Kidney capillary endothelial cell (primary cell): ENCODE measurements around the gene ARMC9.
A peak's percentile ranks its signal among the peaks of the same experiment; 100 is the strongest.
"Not testable (repeated sequence)": the region's sequence is repeated elsewhere in the genome, so short reads cannot be mapped to it uniquely, and the experiment has no call there.

Experiments
- DNase-seq: peaks from one replicate; pipeline ENCODE4 v3.0.0-alpha.2; 2018; ENCODE audit warnings: low spot score

ARMC9 gene

DNA sequence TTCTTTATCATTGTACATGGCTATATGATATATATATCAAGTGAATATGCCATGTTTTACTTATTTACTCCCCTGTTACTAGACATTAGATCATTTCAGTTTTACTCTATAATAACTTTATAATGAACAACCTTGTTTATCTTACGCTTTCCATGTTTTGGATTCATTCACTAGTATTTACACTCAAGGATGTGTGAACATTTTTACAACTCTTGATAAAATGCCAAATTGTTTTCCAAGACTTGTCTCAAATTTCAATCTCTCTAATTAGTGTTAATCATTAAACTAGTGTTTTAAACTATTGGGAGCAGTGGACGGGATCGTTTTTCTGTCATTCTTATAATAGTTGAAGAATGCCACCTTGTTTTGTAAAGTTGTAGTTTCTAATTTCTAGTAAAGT is 145.6 kb downstream of the ARMC9 start:
- DNase-seq = no peak

DNA sequence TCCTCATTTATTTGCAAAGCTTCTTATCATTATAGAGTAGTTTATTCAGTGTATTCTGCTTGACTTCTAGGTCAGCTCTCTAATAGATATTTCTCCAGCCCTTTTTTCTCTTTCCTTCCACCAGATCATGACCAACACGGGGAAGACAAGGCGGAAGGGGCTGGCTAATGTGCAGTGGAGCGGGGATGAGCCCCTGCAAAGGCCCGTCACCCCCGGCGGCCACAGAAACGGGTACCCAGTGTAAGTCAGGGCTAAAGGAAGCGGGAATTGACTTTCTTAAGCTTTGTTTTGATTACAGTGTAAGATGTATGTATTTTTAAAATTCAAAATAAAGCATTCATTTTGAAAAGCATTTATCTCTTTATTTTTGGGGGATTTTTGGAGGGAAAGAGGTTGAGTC is 146.4 kb downstream of the ARMC9 start:
- no peak for DNase-seq

DNA sequence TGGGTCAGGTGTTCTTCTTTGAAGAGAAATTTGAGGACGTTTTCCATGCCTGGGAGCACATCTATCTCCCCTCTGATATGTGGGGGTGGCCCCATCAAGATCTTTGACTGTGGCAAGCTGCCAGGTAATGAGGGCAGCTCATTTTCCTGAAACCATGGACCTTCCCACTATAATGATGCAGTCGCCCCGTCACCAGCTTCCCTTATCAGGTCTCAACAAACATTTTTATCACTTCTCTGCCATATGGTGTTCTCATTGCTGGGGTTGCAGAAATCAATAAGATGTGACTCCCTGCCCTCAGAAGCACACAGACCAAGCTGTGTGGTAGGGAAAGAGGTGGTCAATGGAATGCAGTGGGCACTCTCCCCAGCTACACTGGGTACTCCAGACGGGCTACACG is 148.7 kb downstream of the ARMC9 start:
- no peak for DNase-seq

DNA sequence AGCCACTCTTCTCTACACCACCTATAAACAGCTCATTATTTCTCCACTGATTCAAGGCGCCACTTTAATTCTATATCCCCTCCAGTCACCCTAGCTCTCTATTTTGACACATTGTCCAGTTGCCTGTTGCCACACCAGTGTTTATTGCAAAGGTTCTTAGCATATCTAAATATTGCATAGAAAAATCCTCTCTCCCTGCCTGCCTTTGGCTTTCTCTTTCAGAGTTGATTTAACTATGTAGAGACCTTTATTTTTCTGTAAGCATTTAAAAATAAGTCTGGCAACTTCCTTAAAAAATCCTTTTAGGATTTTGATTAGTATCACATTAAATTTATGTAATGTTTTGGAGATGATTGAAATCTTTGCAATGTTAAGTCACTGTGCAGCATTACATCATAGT is 149.2 kb downstream of the ARMC9 start:
- DNase-seq = no peak

DNA sequence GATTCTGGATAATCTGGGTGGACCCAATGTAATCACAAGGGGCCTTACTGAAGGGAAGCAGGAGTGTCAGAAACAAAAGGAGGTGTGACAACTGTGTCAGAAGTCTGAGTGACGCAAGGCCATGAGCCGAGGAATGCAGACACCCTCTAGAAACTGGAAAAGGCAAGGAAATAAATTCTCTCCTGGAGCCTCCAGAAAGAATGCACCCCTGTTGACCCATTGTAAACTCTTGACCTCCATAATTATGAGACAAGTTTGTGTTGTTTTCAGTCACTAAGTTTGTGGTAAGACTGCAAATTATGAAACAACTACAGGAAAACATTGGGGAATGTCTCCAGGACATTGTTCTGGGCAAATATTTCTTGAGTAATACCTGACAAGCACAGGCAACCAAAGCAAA is 149.7 kb downstream of the ARMC9 start:
- DNase-seq = no peak

DNA sequence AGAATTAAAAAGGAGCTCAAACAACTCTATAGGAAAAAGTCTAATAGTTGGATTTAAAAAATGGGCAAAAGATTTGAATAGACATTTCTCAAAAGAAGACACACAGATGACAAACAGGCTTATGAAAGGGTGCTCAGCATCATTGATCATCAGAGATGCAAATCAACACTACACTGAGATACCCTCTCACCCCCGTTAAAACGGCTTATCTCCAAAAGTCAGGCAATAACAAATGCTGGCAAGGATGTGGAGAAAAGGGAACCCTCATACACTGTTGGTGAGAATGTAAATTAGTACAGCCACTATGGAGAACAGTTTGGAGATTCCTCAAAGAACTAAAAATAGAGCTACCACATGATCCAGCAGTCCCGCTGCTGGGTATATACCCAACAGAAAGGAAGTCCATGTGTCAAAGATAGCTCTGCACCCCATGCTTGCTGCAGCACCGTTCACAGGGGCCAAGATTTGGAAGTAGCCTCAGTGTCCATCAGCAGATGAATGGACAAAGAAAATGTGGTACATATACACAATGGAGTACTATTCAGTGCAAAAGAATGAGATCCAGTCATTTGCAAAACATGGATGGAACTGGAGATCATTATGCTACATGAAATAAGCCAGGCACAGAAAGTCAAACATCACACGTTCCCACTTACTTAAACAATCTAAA is 150.4 kb downstream of the ARMC9 start:
- DNase-seq = no peak

DNA sequence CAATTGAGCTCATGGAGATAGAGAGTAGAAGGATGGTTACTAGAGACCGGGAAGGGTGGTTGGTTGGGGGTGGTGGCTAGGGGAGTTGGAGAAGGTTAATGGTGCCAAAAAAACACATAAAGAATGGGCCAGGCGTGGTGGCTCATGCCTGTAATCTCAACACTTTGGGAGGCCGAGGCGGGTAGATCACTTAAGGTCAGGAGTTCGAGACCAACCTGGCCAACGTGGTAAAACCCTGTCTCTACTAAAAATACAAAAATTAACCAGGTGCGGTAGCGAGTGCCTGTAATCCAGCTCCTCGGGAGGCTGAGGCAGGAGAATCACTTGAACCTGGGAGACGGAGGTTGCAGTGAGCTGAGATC is 150.9 kb downstream of the ARMC9 start:
- not testable (repeated sequence) for DNase-seq

DNA sequence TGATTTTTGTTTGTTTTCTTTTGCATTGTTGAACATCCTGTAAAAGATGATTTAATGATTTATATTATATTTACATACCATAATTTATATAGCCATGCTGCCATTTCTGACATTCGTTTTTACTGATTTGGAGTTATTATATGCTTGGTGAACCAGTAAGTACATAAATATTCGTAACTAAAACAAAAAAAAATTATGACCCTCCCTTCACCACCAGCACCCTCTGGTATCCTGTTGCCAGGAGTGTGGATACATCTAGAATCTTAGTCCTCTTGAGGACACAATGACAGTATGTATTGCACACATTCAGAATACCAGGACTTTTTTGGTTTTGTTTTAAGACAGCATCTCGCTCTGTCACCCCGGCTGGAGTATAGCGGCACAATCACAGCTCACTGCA is 153.2 kb downstream of the ARMC9 start:
- no peak for DNase-seq

DNA sequence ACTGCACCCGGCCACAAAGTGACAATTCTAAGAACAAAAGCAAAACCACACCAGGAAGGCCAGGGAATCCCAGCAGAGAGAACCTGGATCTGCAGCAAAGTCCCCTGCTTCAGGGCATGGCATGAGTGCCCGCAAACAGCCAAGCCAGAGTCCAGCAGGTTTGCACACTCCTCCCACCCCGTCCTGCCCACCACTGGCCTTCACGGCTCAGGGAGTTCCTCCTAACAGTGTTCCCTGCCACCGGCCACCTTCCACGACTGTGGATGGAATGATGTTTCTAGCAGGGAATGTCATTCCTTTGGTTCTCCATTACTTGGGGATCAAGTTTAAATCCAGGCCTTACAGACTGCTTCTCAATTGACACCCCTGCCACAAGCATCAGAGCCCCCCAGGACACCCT is 155.0 kb downstream of the ARMC9 start:
- DNase-seq = no peak

DNA sequence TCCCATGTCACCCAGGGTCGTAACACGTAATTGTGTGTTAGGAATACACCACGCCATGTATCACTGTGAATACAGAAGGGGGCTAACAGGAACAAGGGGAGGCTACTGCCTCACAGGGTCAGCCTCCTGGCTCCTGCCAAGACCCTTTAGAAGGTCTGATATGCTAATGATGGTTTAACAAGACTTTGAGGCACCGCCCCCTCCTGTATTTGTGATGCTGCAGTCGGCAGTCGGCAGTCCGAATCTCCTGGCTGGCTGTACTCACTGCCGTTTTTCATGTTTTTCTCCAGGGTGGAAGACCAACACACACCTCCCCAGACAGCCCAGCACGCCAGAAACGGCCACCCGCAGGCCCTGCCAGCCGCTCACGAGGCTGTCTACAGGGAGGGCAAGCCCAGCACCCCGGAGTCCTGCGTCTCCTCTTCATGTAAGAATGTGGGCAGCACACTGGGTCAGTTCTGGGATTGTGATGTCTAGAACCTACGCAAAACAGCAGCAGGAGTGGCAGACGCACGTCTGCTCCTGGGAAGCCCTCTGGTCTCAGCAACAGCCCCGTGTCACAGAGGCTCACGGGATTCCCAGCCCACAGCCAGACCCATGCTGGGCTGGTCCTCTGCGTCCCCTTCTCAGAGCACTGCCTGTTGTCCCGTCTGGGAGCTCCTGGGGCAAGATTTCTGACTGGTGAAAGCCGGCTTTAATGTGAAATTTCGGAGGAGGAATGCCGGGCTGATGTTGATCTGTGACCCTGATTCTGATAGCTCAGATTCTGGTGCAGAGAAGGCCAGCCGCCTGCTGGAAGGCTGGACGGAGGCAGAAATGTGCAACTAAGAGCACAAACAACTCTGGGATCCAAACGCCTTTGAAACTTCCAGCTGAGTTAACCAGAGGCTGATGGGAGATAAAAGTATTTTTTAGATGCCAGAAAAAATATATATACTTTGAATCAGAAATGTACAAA is 157.4 kb downstream of the ARMC9 start:
- no peak for DNase-seq

DNA sequence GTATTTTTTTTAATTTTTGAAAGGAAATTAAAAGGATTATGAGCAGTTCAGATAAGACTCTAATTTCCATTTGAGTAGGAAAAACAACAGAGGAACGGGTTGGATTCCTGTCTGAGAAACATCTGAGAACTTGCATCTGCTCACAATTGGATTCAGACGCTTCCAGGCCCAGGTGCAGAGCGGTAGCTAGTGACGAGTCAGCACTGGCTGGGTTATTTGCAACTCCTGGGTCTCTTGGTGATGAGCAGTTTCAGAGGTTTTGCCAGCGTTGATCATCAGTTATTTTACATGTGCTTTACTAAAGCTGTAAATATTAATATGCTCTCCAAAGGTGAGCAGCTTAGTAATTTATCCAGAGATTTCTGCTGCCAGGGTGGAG is 158.0 kb downstream of the ARMC9 start:
- DNase-seq = no peak

DNA sequence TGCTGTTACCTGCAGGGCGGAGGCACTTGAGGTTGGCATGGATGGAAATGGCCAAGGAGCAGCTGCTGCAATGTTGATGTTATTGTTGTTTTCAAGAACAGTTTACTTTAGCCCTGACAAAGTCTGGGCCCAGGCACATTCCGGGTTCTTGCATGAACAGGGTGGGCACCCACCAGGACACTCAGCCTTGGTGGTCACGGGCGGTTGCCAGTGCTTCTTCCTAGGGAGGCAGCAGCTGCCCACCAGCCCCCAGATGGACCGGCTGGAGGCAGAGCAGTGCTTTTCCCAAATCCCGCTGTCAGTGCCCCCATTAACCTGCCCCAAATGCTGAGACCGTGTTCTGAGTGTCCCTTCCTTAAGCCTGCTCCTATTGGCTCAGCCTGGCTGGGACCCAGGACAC is 158.6 kb downstream of the ARMC9 start:
- DNase-seq = no peak

DNA sequence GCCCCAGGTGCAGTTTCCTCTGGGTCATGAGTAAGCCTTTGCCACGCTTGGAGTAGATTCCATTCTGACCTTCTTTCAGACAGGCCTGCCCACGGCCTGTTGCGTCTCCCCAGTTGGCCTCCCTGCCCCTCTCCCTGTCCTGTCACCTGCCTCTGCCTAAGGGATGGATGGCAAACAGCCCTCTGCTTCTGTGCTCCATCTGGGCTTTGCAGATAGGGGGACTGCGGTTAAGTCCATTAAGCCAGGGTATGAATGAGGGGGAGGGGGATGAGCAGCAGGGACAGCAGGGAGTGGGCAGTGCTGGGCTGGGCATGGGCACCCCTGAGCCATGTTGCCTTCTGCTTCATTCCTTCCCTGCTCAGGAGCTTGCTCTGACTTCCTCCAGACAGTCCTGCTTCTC is 159.5 kb downstream of the ARMC9 start:
- DNase-seq = no peak

DNA sequence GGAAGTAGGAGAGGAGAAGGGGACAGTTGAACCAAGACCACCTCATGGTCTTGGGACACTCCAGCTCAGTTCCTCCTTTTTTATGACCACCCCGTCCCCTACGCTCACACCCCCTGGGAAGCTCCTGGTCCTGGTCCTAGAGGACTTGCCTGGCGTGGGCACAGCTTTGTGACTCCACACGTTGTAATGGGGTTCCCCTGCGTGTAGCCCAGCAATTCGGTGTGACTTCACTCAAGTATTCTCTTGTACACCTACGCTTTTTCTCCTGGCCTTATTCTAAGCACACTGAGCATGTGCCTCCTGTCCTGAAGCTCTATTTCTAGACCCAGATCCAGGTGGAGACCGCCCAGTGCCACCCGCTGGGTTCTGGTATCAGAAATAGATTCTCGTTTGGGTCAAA is 161.0 kb downstream of the ARMC9 start:
- no peak for DNase-seq

DNA sequence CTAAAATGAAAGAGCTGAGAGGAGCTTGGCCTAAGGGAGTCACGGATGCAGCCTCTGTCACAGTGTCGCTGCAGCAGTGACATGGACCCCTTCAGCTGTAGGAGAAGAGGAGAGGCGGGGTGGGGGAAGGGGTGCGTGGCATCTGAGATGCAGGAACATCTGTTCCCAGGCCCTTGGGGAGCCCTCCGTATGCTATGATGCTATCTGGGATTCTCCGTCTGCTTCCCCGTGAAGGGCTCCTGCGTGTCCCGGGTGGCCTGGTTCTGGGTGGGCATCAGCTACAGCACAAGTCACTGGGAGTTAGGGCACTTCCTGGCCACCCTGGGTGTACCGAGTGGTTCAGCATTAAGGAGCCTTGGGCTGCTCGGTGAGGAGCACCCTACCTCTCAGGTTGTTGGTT is 161.5 kb downstream of the ARMC9 start:
- no peak for DNase-seq

DNA sequence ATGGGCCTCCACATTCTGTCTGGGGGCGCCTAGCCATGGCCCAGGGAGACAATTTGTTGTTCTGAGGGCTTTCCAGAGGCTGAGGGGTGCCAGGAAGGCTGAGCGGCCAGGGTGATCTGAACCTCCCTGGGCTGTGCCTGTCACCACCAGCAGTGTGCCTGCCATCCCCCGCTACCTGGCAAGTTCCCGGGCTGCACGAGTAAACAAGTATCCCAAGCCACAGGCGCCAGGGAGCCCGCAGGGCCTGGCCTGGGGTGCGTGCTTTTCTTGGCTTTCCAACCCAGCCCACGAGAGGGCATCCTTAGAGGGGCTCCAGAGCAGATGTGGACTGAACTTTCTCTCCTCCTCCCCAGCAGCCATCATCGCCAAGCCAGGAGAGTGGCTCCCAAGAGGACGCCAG is 162.0 kb downstream of the ARMC9 start:
- DNase-seq = no peak

DNA sequence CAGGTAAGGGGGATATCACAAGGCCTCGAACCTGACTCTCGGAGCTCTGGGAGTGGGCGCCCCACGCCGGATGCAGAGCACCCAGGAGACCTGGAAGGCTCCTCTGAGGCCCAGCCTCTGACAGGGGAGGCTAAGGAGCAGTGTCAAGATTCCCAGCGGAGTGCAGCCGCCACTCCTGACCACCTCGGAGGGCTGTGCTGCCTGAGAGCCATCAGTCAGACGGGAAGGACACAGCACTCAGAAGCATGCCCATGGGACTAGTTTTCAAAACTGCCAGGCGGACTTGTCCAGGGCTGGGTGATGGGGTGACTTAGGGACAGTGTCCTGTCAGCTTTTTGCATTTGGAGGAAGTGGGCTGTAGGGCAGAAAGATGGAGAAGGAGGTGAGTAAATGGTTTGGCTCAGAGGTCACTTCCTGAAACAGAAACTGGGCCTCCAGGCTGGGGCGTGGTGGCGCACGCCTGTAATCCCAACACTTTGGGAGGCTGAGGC is 162.5 kb downstream of the ARMC9 start:
- no peak for DNase-seq

DNA sequence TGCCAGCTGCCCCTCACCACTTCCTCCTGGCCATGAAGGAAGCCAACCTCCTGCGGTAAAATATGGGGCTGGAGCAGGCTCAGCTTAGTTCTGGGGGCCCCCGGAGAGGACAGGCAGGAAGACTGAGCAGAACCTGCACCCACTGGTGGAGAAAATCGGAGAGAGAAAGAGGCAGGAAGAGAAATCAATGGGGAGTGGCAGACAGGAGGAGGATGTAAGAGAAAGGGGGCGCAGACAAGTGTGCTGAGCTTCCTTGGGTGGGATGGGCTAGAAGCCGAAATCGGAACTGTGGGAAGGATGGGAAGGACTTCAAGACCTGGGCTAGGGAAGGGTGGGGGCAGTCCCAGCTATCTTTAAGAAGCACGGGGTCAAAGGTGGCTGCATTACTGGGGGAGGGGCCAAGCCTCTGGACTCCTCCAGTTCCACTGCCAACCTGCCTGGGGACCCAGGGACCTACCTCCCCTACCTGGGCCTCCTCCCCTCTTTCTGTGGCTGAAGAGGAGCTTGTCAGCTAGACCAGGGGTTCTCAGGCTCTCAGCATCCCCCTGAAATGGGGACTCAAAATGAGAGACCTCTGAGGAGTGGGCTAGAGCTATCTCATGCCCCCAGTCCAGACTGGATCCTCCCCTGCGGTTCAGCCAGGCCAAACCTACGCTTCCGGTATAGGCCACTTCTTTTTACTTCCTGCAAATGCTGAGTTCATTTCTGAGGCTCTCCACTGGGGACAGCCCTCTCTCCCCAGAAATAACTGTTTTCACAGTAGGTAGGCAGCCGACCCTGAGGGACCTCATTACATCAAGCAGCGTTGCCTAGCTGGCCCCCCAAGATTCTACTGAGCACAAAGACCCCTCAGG is 163.5 kb downstream of the ARMC9 start:
- no peak for DNase-seq

DNA sequence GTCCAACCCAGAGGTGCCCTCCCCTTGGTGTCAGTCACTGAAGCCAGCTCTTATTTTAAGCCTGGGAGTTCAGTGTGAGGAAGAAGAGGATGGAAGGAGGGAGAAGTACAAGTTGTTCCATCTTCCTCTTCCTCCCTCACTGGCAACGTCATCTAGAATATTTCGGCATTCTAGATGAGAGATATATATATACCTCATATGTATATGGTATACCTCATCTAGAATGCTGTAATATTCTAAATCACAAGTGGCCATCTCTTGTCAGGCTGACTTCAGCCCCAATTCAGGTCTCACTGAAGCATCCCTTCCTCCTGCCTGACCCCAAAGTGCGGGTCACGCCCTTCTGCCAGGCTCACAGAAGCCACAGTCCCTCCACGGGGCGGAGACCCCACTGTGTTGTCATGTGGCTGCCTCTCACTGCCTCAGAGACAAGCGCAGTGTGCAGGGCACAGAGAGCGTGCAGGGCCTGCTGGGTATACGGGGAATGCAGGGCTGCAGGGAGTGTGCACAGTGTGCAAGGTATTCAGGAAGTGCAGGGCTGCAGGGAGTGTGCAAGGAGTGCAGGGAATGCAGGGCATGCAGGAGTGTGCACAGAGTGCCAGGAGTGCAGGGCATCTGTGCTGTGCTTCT is 164.2 kb downstream of the ARMC9 start:
- DNase-seq = no peak

DNA sequence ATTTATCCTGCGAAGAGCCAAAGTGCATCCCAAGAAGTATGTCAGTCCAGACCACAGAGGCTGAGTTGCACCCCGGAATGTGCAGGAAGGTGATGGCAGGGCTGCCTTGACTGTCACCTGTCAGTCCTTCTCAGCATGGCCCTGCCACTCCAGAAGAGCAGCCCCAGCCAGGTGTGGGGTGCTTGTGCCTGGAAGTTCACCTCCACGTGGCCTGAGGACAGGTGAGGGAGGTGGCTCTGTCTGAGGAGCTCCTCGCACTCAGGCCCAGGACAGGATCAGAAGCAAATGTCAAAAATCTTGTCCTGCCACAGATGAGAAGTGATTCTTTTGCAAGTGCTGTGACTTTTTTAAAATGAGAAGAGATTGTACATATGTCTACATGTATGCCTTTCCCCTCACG is 165.6 kb downstream of the ARMC9 start:
- DNase-seq = no peak

DNA sequence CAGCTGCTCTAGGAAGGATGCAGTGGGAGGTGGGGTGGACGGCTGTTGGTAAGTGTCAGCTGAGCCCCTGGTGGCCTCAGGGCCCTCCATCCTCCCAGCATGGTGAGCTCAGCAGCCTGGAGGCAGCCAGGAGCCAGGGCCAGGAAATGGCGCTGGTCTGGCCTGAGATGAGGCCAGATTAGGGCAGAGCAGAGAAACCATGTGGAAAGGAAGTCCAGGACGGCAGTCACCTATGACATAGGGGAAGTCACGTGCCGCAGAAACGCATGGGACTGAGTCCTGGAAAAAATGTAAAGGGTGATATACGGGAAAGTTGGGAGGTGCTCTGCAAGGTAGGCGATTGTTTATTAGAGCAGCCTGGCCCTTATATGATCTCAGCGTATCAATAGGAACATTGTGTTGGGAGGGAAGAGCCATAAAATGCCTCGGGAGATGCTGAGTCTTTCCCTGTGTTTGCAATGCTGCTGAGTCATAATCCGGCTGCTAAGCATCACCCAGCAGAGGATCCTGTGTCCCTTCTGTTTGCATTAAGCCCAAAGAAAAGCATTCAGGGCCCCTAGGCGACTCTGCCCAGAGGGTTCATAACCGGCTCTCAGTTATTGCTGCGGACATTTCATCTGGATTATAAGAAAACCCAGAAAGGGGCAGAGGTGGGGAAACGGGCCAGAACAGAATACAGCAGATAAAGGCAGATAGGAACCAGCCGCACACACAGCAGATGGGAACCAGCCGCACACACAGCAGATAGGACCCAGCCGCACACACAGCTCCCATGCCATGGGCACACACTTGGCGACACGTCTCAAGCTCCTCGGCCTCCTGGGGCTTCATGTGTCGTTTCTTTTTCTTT is 166.8 kb downstream of the ARMC9 start:
- DNase-seq = peak; percentile 82
